CD14-positive monocyte (primary cell): ENCODE data around the gene CLDN5. TPM values are rescaled to one million over a fixed set of nuclear protein-coding genes. Genes with fewer than 3 reads are reported as not detected.
A peak's percentile ranks its signal among the peaks of the same experiment; 100 is the strongest.

Source experiments
- DNase-seq, 3 donors: peaks; one replicate each; pipeline ENCODE4 v3.0.0-alpha.2; 2011 to 2022
- H2AFZ ChIP-seq: 2 replicates; pipeline ENCODE4 v1.6.0; 2012; ENCODE audit warnings: mild to moderate bottlenecking, low read depth, low read length, inconsistent platforms; ENCODE audit not compliant: insufficient read depth, poor library complexity, severe bottlenecking
- H3K27ac ChIP-seq, 2 donors: 1 replicate in 1 of 2; 2 replicates in 1 of 2; pipeline ENCODE4 v1.5.1; 2012 to 2013; ENCODE audit warnings: low read length in 2 of 2, control low read depth in 1 of 2, inconsistent platforms in 1 of 2, low read depth in 1 of 2, mild to moderate bottlenecking in 1 of 2
- H3K27me3 ChIP-seq, 2 donors: one replicate each; pipeline versions ENCODE4 v1.6.0 to v1.6.1; 2011 to 2013; ENCODE audit warnings: low read length in 2 of 2; ENCODE audit not compliant: control insufficient read depth in 2 of 2, insufficient read depth in 2 of 2
- H3K36me3 ChIP-seq, 2 donors: replicated peaks in 1 of 2; 1 replicate in 1 of 2; 2 replicates in 1 of 2; pipeline versions ENCODE4 v1.5.1 to v1.6.1; 2012 to 2013; ENCODE audit warnings: low read length in 2 of 2, control low read depth in 1 of 2, inconsistent platforms in 1 of 2, mild to moderate bottlenecking in 1 of 2; ENCODE audit not compliant: insufficient read depth in 2 of 2, control insufficient read depth in 1 of 2
- H3K4me1 ChIP-seq, 2 donors: 1 replicate in 1 of 2; 2 replicates in 1 of 2; pipeline versions ENCODE4 v1.5.1 to v1.6.1; 2012 to 2013; ENCODE audit warnings: low read length in 2 of 2, control low read depth in 1 of 2, inconsistent platforms in 1 of 2, mild to moderate bottlenecking in 1 of 2, moderate library complexity in 1 of 2; ENCODE audit not compliant: insufficient read depth in 2 of 2, control insufficient read depth in 1 of 2
- H3K4me2 ChIP-seq: replicated peaks from 2 replicates; pipeline ENCODE3; 2012; ENCODE audit warnings: low read length, moderate library complexity, mild to moderate bottlenecking; ENCODE audit not compliant: poor library complexity, severe bottlenecking; ENCODE audit errors: extremely low read depth
- H3K4me3 ChIP-seq, 3 experiments: fragments of 200-600 bp in 1 of 3; sonication (generic) in 1 of 3; replicated peaks in 1 of 3; 1 replicate in 2 of 3; 2 replicates in 1 of 3; pipeline ENCODE4 v1.5.1; 2011 to 2013; ENCODE audit warnings: low read length in 3 of 3, mild to moderate bottlenecking in 3 of 3, control low read depth in 2 of 3, low read depth in 2 of 3, inconsistent platforms in 1 of 3, moderate library complexity in 1 of 3
- H3K79me2 ChIP-seq: 2 replicates; pipeline ENCODE4 v1.6.0; 2012; ENCODE audit warnings: mild to moderate bottlenecking, control low read depth, inconsistent platforms, low read length, moderate library complexity; ENCODE audit not compliant: insufficient read depth
- H3K9ac ChIP-seq: 2 replicates; pipeline ENCODE4 v1.6.0; 2017; ENCODE audit warnings: low read length, mild to moderate bottlenecking; ENCODE audit not compliant: insufficient read depth, poor library complexity, severe bottlenecking
- H3K9me3 ChIP-seq, 2 donors: replicated peaks in 1 of 2; 1 replicate in 1 of 2; 2 replicates in 1 of 2; pipeline versions ENCODE4 v1.5.1 to v1.6.1; 2012 to 2013; ENCODE audit warnings: low read length in 2 of 2, control low read depth in 1 of 2; ENCODE audit not compliant: control insufficient read depth in 1 of 2, insufficient read depth in 1 of 2
- H4K20me1 ChIP-seq: 2 replicates; pipeline ENCODE4 v1.6.0; 2012; ENCODE audit warnings: mild to moderate bottlenecking, low read length, control low read depth, moderate library complexity; ENCODE audit not compliant: insufficient read depth
- H3K27ac Mint-ChIP-seq, 7 donors: one replicate each; pipeline ENCODE4 v1.8.0; 2020; ENCODE audit warnings: mild to moderate bottlenecking in 7 of 7, mixed read lengths in 7 of 7, moderate library complexity in 6 of 7, inconsistent platforms in 2 of 7
- H3K27me3 Mint-ChIP-seq, 3 donors: one replicate each; pipeline ENCODE4 v1.8.0; 2021 to 2022; ENCODE audit warnings: low read depth in 3 of 3, mild to moderate bottlenecking in 3 of 3, mixed read lengths in 3 of 3, moderate library complexity in 3 of 3, inconsistent platforms in 1 of 3
- H3K36me3 Mint-ChIP-seq, 2 donors: one replicate each; pipeline ENCODE4 v1.8.0; 2020; ENCODE audit warnings: mixed read lengths in 2 of 2, inconsistent platforms in 1 of 2, mild to moderate bottlenecking in 1 of 2
- H3K4me1 Mint-ChIP-seq: one replicate; pipeline ENCODE4 v1.8.0; 2020; ENCODE audit warnings: mild to moderate bottlenecking, mixed read lengths
- H3K4me3 Mint-ChIP-seq, 2 donors: one replicate each; pipeline ENCODE4 v1.8.0; 2020; ENCODE audit warnings: mild to moderate bottlenecking in 2 of 2, mixed read lengths in 2 of 2, moderate library complexity in 1 of 2
- H3K9me3 Mint-ChIP-seq, 7 donors: one replicate each; pipeline ENCODE4 v1.8.0; 2020 to 2022; ENCODE audit warnings: mixed read lengths in 7 of 7, mild to moderate bottlenecking in 6 of 7, moderate library complexity in 6 of 7, inconsistent platforms in 2 of 7
- WGBS: methylation state at CpG from one replicate; pipeline ENCODE4 v1.1.5; 2013; ENCODE audit warnings: missing lambda C conversion rate; ENCODE audit not compliant: insufficient coverage; 5-methylcytosine and 5-hydroxymethylcytosine counted together
- intact Hi-C, 2 donors: fragments of 100-400 bp; cut with micrococcal nuclease; formaldehyde crosslinking; loops; one replicate each; pipeline versions ENCODE4 v1.15.0 to v1.15.1; 2023
- polyA plus RNA-seq, 3 donors: library from polyadenylated mRNA; depleted of rRNA in 1 of 3; unstranded in 2 of 3; stranded (reverse) in 1 of 3; fragments of 300-500 nt in 2 of 3; fragments of >200 nt in 1 of 3; fragmentation: Illumina TruSeq in 2 of 3; gene quantifications; 1 replicate in 2 of 3; 2 replicates in 1 of 3; pipeline ENCODE4 v1.2.3, GENCODE V29; 2012 to 2021
- TF ChIP-seq, protein P1 (sequence below): fragments of 200-600 bp; IDR thresholded peaks from one replicate; pipeline ENCODE4 v1.8.0; 2022; ENCODE audit warnings: antibody characterized with exemption, mild to moderate bottlenecking

The CLDN5 gene
- polyA plus RNA-seq, 3 donors: 0.05 to 0.35 (median 0.27) TPM

DNA sequence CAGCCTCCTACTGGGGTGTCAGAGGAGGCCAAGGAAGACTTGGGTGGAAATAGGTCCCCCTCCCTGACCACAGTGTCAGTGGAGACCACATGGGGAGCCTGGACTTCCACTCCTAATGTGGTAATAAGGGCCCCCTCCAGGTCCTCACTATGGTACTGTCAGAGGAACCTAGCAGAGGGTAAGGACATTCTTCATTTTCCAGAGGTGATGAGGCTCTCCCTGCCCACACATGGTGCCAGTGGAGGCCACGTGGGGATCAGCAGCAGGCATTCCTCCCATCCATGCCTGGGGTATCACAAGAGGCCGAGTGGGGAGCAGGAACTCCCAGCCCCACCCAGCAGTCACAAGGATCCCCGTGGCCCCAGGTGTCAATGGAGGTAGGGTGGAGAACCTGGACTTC lies 6.5 kb upstream of the CLDN5 start:
- H3K36me3 Mint-ChIP-seq: no peaks in the 10 kb centered on the region
- no peak overlapping the region for H2AFZ ChIP-seq
- no peak overlapping the region for H3K4me3 ChIP-seq
- no peak overlapping the region for H3K4me3 Mint-ChIP-seq
- H3K27ac Mint-ChIP-seq: peak overlapping the region in 1 of 7 donors; percentile 40
- H3K27ac ChIP-seq: no peak overlapping the region
- peaks cover 0 to 1% (median 0%) of the 10 kb centered on the region in 7 donors for H3K9me3 Mint-ChIP-seq
- H3K4me2 ChIP-seq: no peak overlapping the region
- peaks cover 7 to 19% (median 8%) of the 10 kb centered on the region in 3 donors for H3K27me3 Mint-ChIP-seq
- TF ChIP-seq, protein P1, sequence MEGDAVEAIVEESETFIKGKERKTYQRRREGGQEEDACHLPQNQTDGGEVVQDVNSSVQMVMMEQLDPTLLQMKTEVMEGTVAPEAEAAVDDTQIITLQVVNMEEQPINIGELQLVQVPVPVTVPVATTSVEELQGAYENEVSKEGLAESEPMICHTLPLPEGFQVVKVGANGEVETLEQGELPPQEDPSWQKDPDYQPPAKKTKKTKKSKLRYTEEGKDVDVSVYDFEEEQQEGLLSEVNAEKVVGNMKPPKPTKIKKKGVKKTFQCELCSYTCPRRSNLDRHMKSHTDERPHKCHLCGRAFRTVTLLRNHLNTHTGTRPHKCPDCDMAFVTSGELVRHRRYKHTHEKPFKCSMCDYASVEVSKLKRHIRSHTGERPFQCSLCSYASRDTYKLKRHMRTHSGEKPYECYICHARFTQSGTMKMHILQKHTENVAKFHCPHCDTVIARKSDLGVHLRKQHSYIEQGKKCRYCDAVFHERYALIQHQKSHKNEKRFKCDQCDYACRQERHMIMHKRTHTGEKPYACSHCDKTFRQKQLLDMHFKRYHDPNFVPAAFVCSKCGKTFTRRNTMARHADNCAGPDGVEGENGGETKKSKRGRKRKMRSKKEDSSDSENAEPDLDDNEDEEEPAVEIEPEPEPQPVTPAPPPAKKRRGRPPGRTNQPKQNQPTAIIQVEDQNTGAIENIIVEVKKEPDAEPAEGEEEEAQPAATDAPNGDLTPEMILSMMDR: no peak
- intact Hi-C loops: no loop called here
- no peaks in the 10 kb centered on the region for H3K4me1 Mint-ChIP-seq
- H3K36me3 ChIP-seq: no peaks in the 10 kb centered on the region
- no peaks in the 10 kb centered on the region for H4K20me1 ChIP-seq
- no peaks in the 10 kb centered on the region for H3K79me2 ChIP-seq
- H3K9ac ChIP-seq: no peak overlapping the region
- H3K9me3 ChIP-seq: no peaks in the 10 kb centered on the region
- WGBS: no CpG with 5 or more reads among the region's 3 CpGs
- DNase-seq: no peak
- peaks cover 0 to under 1% of the 10 kb centered on the region in 2 donors for H3K27me3 ChIP-seq
- H3K4me1 ChIP-seq: no peaks in the 10 kb centered on the region

DNA sequence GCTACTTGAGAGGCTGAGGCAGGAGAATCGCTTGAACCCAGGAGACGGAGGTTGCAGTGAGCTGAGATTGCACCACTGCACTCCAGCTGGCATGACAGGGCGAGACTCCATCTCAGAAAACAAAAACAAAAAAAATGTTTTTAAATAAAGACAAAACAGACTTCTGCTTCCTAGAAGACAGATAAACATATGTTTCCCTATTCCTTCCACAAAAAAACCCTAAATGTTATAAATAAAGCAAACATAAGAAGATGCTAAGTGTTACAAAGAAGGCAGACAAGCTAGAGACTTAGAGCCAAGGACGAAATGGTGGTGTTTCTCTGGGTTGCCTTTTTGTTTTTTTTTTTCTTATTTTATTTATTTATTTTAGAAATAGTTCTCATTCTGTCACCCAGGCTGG lies 5.6 kb upstream of the CLDN5 start:
- Histone ChIP-seq H3K4me2 (no peak overlapping the region), H2AFZ (no peak overlapping the region), H3K9ac (no peak overlapping the region), H3K27ac (no peak overlapping the region), H3K4me3 (no peak overlapping the region), H3K79me2 (no peaks in the 10 kb centered on the region), H4K20me1 (no peaks in the 10 kb centered on the region), H3K4me1 (no peaks in the 10 kb centered on the region), H3K27me3 (peaks cover 0 to 10% of the 10 kb centered on the region in 2 donors), H3K9me3 (no peaks in the 10 kb centered on the region), H3K36me3 (no peaks in the 10 kb centered on the region)
- H3K9me3 Mint-ChIP-seq: peaks cover 0 to 2% (median 0%) of the 10 kb centered on the region in 7 donors
- 67% methylated on average over 2 of the region's 4 CpGs for WGBS
- no peaks in the 10 kb centered on the region for H3K36me3 Mint-ChIP-seq
- H3K27me3 Mint-ChIP-seq: peaks cover 15 to 27% (median 16%) of the 10 kb centered on the region in 3 donors
- H3K27ac Mint-ChIP-seq: no peak overlapping the region
- intact Hi-C loops: no loop called here
- no peak overlapping the region for H3K4me3 Mint-ChIP-seq
- peaks cover 3% of the 10 kb centered on the region for H3K4me1 Mint-ChIP-seq
- DNase-seq: no peak
- TF ChIP-seq, protein P1: no peak
